Bronchial epithelial cell (primary cell): ENCODE measurements around the gene MXRA8. TPM values are rescaled to one million over a fixed set of nuclear protein-coding genes. Genes with fewer than 3 reads are reported as not detected.
A peak's percentile ranks its signal among the peaks of the same experiment; 100 is the strongest.

Experiments
- DNase-seq: peaks from one replicate; pipeline ENCODE4 v3.0.0-alpha.2; 2010; ENCODE audit warnings: low read depth
- FAIRE-seq: peaks from 2 replicates; lab custom pipeline; 2011; peaks lifted over from hg19 to GRCh38; lab: Jason Lieb, UNC
- H3K27me3 ChIP-seq: 2 replicates; pipeline ENCODE4 v1.5.1; 2011; ENCODE audit warnings: low read length; ENCODE audit not compliant: control insufficient read depth, insufficient read depth
- H3K36me3 ChIP-seq: 2 replicates; pipeline ENCODE4 v1.5.1; 2011; ENCODE audit warnings: low read length; ENCODE audit not compliant: control insufficient read depth, insufficient read depth
- H3K4me3 ChIP-seq: 2 replicates; pipeline ENCODE4 v1.5.1; 2011; ENCODE audit warnings: mild to moderate bottlenecking, low read depth, low read length, control low read depth
- CTCF ChIP-seq: IDR thresholded peaks from 2 replicates; pipeline ENCODE4 v1.5.1; 2011; ENCODE audit warnings: mild to moderate bottlenecking, moderate library complexity, low read length, control low read depth, inconsistent platforms; ENCODE audit not compliant: insufficient read depth, severe bottlenecking
- total RNA-seq: library from RNA; depleted of rRNA; stranded (reverse); fragments of >200 nt; gene quantifications from 2 replicates; pipeline ENCODE4 v1.2.1, GENCODE V29; 2014

Gene MXRA8
- total RNA-seq, 1 donor from 2014 or later = 5.0 TPM

DNA sequence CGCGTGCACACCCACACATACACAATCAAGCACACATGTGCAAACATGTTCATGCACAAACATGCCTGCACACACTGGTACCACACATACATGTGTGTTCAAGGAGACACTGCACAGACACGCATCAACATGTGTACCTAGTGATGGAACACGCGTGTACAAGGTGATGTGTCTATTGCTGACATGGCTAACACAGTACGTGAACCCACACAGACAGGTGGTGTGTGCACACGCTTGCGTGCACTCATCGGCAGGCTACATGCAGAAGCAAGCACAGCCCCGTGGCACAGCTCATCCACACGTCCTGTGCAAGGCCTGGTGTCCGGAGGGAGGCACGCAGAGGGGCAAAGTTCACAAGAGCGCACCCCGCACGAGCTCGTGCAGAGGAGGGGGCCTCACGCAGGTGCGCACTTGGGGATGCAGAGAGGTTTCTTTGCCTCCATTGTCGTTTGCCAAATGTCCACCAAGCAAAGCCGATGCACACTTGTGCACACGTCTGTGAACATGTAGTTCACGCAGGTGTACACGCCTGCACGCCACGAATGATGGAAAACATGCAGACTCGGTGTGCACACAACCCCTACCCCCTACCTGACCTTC, 51.6 kb downstream of the MXRA8 start:
- DNase-seq (peak; percentile 41), FAIRE-seq (peak; percentile 97)
- peaks cover 14% of the 10 kb centered on the region for H3K36me3 ChIP-seq
- peak overlapping the region; percentile 75 for H3K4me3 ChIP-seq
- no peaks in the 10 kb centered on the region for H3K27me3 ChIP-seq
- TF ChIP-seq CTCF = no peak

DNA sequence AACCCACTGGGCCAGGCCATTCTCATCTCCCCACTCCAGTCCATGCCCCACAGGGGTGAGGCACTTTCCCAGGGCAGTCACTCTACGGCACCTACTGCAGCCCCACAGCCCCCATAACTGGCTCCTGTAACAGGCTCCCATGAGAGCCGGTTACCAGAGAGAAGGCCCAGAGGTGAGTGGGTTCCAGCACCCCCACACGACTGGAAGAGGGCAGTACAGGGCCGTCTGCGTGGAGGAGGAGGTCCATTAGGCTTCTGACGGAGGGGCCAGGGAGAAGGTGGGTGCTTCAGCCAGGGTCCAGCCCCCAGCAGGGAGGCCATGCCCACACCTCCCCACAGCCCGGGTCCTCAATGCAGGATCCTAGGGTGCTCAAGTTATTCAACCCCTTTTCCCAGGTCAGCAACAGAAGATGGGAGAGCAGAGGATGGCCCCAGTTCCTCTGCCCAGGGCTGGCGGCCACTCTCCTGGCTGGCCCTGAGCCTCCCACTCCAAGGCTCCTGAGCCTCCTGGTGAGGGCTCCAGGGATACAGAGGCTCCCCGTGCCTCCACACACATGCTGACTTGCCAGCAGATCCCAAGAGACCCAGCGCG, 52.2 kb downstream of the MXRA8 start:
- no peak for DNase-seq
- H3K27me3 ChIP-seq = no peaks in the 10 kb centered on the region
- H3K4me3 ChIP-seq = peak overlapping the region; percentile 75
- H3K36me3 ChIP-seq = peaks cover 9% of the 10 kb centered on the region
- no peak for TF ChIP-seq CTCF
- FAIRE-seq = no peak

DNA sequence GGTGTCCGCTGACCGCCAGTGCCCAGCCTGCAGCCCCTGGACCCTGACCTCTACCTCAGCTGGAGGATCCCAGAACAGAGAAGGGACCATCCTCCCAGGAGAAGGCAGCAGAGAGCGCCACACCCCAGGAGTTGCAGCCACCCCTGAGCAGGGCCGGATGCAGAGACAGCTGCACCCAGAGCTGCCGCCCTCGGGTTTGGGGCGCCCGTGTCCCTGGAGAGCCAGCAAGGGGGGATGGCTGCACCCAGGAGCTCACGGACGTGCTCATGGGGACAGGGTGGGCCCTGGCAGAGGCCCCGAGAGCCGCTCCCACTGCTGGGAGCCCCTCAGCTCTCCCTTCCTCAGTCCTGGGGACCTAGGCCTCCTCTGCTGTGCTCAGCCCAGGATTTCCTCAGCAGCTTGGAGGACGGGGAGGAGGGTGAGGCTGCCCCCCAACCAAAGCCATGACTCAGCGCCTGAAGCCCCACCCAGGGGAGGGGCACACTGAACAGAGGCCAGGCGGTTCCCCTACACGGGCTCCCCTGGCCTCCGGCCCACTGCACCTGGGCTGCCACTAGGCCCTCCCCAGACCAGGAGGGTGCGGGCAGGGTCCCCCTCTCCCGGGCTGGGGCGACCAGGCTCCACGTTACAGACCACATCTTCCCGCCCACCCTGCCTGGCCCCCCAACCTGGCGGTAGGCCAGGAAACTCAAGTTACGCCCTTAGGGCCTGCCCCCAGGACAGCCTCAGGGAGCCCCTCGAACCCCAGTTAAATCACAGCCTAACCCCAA, 52.9 kb downstream of the MXRA8 start:
- peak; percentile 76 for DNase-seq
- no peak for FAIRE-seq
- peak overlapping the region; percentile 10 for H3K4me3 ChIP-seq

DNA sequence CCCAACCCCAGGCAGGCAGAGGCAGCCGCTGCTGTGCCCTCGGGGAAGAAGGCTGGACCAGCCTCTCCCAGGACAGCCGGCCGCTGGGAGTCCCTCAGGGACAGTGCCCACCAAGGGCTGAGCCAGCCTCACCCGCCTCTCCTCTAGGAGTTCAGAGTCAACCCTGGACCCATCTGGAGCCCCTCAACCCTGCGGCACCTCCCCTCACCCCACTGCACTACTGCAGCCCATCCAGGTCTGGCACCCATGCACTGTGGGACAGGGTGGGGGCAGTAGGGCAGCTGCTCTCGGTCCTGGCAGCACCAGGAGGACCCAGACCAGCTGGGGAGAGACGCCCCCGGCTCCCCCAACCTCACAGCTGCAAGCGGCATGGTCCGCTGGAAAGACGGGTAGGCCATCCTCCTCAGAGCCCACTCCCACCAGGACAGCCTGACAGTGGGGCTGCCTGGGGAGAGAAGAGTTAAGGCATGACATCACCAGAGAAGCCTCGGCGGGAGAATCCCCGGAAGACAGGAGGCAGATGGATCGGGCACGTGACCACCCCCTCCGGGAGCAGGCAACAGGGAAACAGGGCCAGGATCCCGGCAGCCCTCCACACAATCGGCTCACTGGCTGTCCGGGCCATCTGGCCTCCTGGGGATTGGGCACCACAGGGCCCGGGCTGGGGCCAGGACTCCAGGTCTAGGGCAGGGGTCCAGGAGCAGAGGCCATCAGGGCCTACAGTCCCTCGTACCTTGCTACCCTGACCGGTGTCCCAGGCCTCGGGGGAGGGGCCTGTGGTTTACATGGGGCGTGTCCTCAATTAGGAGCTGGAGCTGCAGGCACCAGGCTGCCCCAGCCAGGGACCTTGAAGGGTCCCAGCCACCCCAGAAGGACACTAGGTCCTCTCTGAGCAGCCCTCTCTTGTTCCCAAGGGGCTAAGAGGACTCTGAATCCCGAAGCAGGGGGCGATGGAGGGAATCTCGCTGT, 53.7 kb downstream of the MXRA8 start:
- Histone ChIP-seq H3K27me3 (no peaks in the 10 kb centered on the region), H3K36me3 (peaks cover 1% of the 10 kb centered on the region), H3K4me3 (no peak overlapping the region)
- DNase-seq (peak; percentile 51), FAIRE-seq (no peak)
- no peak for TF ChIP-seq CTCF

More for the DNA sequence above, 52.9 kb downstream of the MXRA8 start:
- no peaks in the 10 kb centered on the region for H3K27me3 ChIP-seq
- peaks cover 5% of the 10 kb centered on the region for H3K36me3 ChIP-seq
- TF ChIP-seq CTCF = peak; percentile 28

GRCh38 chr1:1303736-1304135, 54.6 kb downstream of the MXRA8 start:
- Histone ChIP-seq H3K36me3 (peaks cover 1% of the 10 kb centered on the region), H3K4me3 (no peak overlapping the region), H3K27me3 (no peaks in the 10 kb centered on the region)
- no peak for TF ChIP-seq CTCF
- FAIRE-seq (no peak), DNase-seq (no peak)
